A673 (cell line): Measurements from ENCODE around the gene ZDHHC13. TPM values are rescaled to one million over a fixed set of nuclear protein-coding genes. Genes with fewer than 3 reads are reported as not detected.

ENCODE experiments used
- BruUV-seq: library from RNA; stranded (reverse); fragments of 400-500 nt; replicated peaks from 2 replicates; lab custom pipeline; 2021; lab: Mats Ljungman, UMichigan
- CTCF ChIA-PET: fragments of 300-600 bp; sonication (Branson Sonifier 250); formaldehyde crosslinking; loops from one replicate; lab custom pipeline; 2022; ENCODE audit warnings: antibody characterized with exemption; lab: Charles Lee
- POLR2A ChIA-PET: fragments of 300-600 bp; sonication (Branson Sonifier 250); formaldehyde crosslinking; loops from one replicate; lab custom pipeline; 2022; ENCODE audit warnings: antibody characterized with exemption; ENCODE audit not compliant: low non-redundant PET; lab: Charles Lee
- DNase-seq: peaks from one replicate; pipeline ENCODE4 v3.0.0-alpha.2; 2015; ENCODE audit warnings: low spot score
- H3K27ac ChIP-seq: fragments of 200-600 bp; sonication (generic); 2 replicates; pipeline ENCODE4 v1.5.1; 2016; ENCODE audit warnings: mixed run types, low read depth, mild to moderate bottlenecking, mixed read lengths, antibody characterized with exemption, low read length; ENCODE audit not compliant: poor library complexity, severe bottlenecking
- H3K27me3 ChIP-seq: fragments of 200-600 bp; sonication (generic); replicated peaks from 2 replicates; pipeline ENCODE4 v1.6.1; 2017; ENCODE audit warnings: mixed run types, low read depth, mild to moderate bottlenecking, mixed read lengths, antibody characterized with exemption, low read length; ENCODE audit not compliant: insufficient read depth, poor library complexity
- H3K36me3 ChIP-seq: fragments of 200-600 bp; sonication (generic); 2 replicates; pipeline ENCODE4 v1.6.1; 2016; ENCODE audit warnings: mixed run types, mild to moderate bottlenecking, mixed read lengths, antibody characterized with exemption, low read length; ENCODE audit not compliant: insufficient read depth, poor library complexity, severe bottlenecking
- H3K4me1 ChIP-seq: fragments of 200-600 bp; sonication (generic); 2 replicates; pipeline ENCODE4 v1.6.1; 2017; ENCODE audit warnings: mixed run types, mild to moderate bottlenecking, mixed read lengths, antibody characterized with exemption, low read length; ENCODE audit not compliant: insufficient read depth, poor library complexity, severe bottlenecking
- H3K4me3 ChIP-seq: fragments of 200-600 bp; sonication (generic); 2 replicates; pipeline ENCODE4 v1.5.1; 2016; ENCODE audit warnings: low read depth, mixed run types, mild to moderate bottlenecking, mixed read lengths, low read length; ENCODE audit not compliant: poor library complexity, severe bottlenecking
- H3K9me3 ChIP-seq: fragments of 200-600 bp; sonication (generic); 2 replicates; pipeline ENCODE4 v1.6.1; 2016; ENCODE audit warnings: mixed run types, low read depth, mild to moderate bottlenecking, mixed read lengths, antibody characterized with exemption, low read length; ENCODE audit not compliant: poor library complexity, severe bottlenecking
- CTCF ChIP-seq: fragments of 300-800, 200-600 bp; sonication (generic); conservative IDR thresholded peaks from 2 replicates; pipeline ENCODE4 v1.5.1; 2017; ENCODE audit warnings: low read depth, mild to moderate bottlenecking, antibody characterized with exemption, low read length, moderate library complexity, mixed read lengths
- EZH2 ChIP-seq: fragments of 200-600 bp; sonication (generic); IDR thresholded peaks from 2 replicates; pipeline ENCODE4 v1.6.1; 2017; ENCODE audit warnings: borderline replicate concordance, low read depth, mild to moderate bottlenecking, mixed read lengths, antibody characterized with exemption, low read length; ENCODE audit not compliant: poor library complexity, severe bottlenecking
- intact Hi-C: fragments of 100-400 bp; cut with micrococcal nuclease; formaldehyde crosslinking; loops from one replicate; pipeline ENCODE4 v1.10.0; 2022; ENCODE audit not compliant: unreplicated experiment
- total RNA-seq: library from RNA; stranded (reverse); gene quantifications from 2 replicates; pipeline ENCODE4 v1.2.3, GENCODE V29; 2021

Gene ZDHHC13
- total RNA-seq, 1 experiment from 2014 or later = 10.3 TPM

- intact Hi-C loops = no loop called here
- no peak overlapping the region for H3K4me3 ChIP-seq
- no peaks in the 10 kb centered on the region for H3K36me3 ChIP-seq
- no peaks in the 10 kb centered on the region for H3K9me3 ChIP-seq
- H3K27ac ChIP-seq = no peak overlapping the region
- DNase-seq = no peak
- TF ChIP-seq CTCF = no peak
- no peak for TF ChIP-seq EZH2
- no peaks in the 10 kb centered on the region for H3K4me1 ChIP-seq
- BruUV-seq = no TSS peak
- CTCF ChIA-PET = no interaction called here
- H3K27me3 ChIP-seq = no peaks in the 10 kb centered on the region
- POLR2A ChIA-PET = no interaction called here
Measured at GRCh38 chr11:19092342-19092741, 24.6 kb upstream of the ZDHHC13 start.

- no peak for DNase-seq
- Histone ChIP-seq H3K4me1 (no peaks in the 10 kb centered on the region), H3K27ac (no peak overlapping the region), H3K27me3 (no peaks in the 10 kb centered on the region), H3K4me3 (no peak overlapping the region), H3K9me3 (no peaks in the 10 kb centered on the region), H3K36me3 (no peaks in the 10 kb centered on the region)
- no TSS peak for BruUV-seq
- intact Hi-C loops = no loop called here
- POLR2A ChIA-PET = no interaction called here
- no peak for TF ChIP-seq EZH2
- no peak for TF ChIP-seq CTCF
- CTCF ChIA-PET = no interaction called here
Measured at GRCh38 chr11:19092850-19093249, 24.1 kb upstream of the ZDHHC13 start.

GRCh38 chr11:19093976-19094375 lies 23.0 kb upstream of the ZDHHC13 start:
- CTCF ChIA-PET = no interaction called here
- intact Hi-C loops = no loop called here
- no peak for DNase-seq

More at GRCh38 chr11:19093976-19094375, 23.0 kb upstream of the ZDHHC13 start:
- H3K9me3 ChIP-seq = no peaks in the 10 kb centered on the region
- no TSS peak for BruUV-seq
- H3K4me3 ChIP-seq = no peak overlapping the region
- H3K27me3 ChIP-seq = no peaks in the 10 kb centered on the region
- no peak for TF ChIP-seq CTCF
- no peak for TF ChIP-seq EZH2
- no peak overlapping the region for H3K27ac ChIP-seq
- no peaks in the 10 kb centered on the region for H3K36me3 ChIP-seq
- POLR2A ChIA-PET = no interaction called here
- no peaks in the 10 kb centered on the region for H3K4me1 ChIP-seq
